Measurements from ENCODE around the gene COX6A2.
"Not testable (repeated sequence)": the region's sequence is repeated elsewhere in the genome, so short reads cannot be mapped to it uniquely, and the experiment has no call there.

Gene COX6A2

GRCh38 chr16:31436221-31437045 is 8.3 kb upstream of the COX6A2 start:
- no peak for DNase-seq

- DNase-seq = no peak
Observed at GRCh38 chr16:31435341-31436220, 7.4 kb upstream of the COX6A2 start.

GRCh38 chr16:31430380-31431052 is 2.4 kb upstream of the COX6A2 start:
- DNase-seq = no peak

- DNase-seq = no peak
Observed at GRCh38 chr16:31429796-31430195, 1.6 kb upstream of the COX6A2 start.

GRCh38 chr16:31429314-31429713 is 1.2 kb upstream of the COX6A2 start:
- no peak for DNase-seq

GRCh38 chr16:31428638-31429247 is 583 bp upstream of the COX6A2 start:
- DNase-seq = no peak

- DNase-seq = peak; percentile 9
Observed at GRCh38 chr16:31427441-31428278, 500 bp downstream of the COX6A2 start.

- no peak for DNase-seq
Observed at GRCh38 chr16:31423801-31424200, 4.4 kb downstream of the COX6A2 start.

GRCh38 chr16:31423241-31423640 is 4.9 kb downstream of the COX6A2 start:
- DNase-seq = no peak

GRCh38 chr16:31421587-31421986 is 6.6 kb downstream of the COX6A2 start:
- no peak for DNase-seq

GRCh38 chr16:31420037-31420436 is 8.1 kb downstream of the COX6A2 start:
- no peak for DNase-seq

GRCh38 chr16:31417916-31418315 is 10.2 kb downstream of the COX6A2 start:
- no peak for DNase-seq

- DNase-seq = not testable (repeated sequence)
Observed at GRCh38 chr16:31417036-31417435, 11.1 kb downstream of the COX6A2 start.

- no peak for DNase-seq
Observed at GRCh38 chr16:31416371-31416770, 11.8 kb downstream of the COX6A2 start.

GRCh38 chr16:31414706-31415105 is 13.5 kb downstream of the COX6A2 start:
- no peak for DNase-seq

- no peak for DNase-seq
Observed at GRCh38 chr16:31413943-31414342, 14.2 kb downstream of the COX6A2 start.

GRCh38 chr16:31413381-31413780 is 14.8 kb downstream of the COX6A2 start:
- DNase-seq = no peak

- no peak for DNase-seq
Observed at GRCh38 chr16:31412750-31413149, 15.4 kb downstream of the COX6A2 start.

- no peak for DNase-seq
Observed at GRCh38 chr16:31411024-31411844, 16.9 kb downstream of the COX6A2 start.

GRCh38 chr16:31410082-31410481 is 18.1 kb downstream of the COX6A2 start:
- DNase-seq = no peak

GRCh38 chr16:31409433-31409832 is 18.7 kb downstream of the COX6A2 start:
- peak; percentile 59 for DNase-seq
